HepG2 (cell line): ENCODE results near the gene OSER1. TPM values are rescaled to one million over a fixed set of nuclear protein-coding genes. Genes with fewer than 3 reads are reported as not detected.

ENCODE experiments used
- ATAC-seq: fragments of 200-7000 bp; cut with Tn5 transposase; 3 replicates; pipeline ENCODE4 v1.9.1; 2020; ENCODE audit warnings: mild to moderate bottlenecking, moderate library complexity
- BruUV-seq: library from RNA; stranded (reverse); fragments of 400-500 nt; replicated peaks from 2 replicates; lab custom pipeline; 2021; lab: Mats Ljungman, UMichigan
- CTCF ChIA-PET: fragments of 300-600 bp; formaldehyde crosslinking; extraction: SDS; loops from one replicate; lab custom pipeline; 2021; ENCODE audit warnings: low total read pairs, inconsistent platforms, low intra/inter-chr PET ratio; lab: Yijun Ruan, JAX
- POLR2A ChIA-PET: fragments of 350-600 bp; sonication (Branson Sonifier 250); formaldehyde crosslinking; loops from one replicate; lab custom pipeline; 2020; ENCODE audit warnings: antibody characterized with exemption, inconsistent platforms; lab: Yijun Ruan, JAX
- DNase-seq: peaks from one replicate; pipeline ENCODE4 v3.0.0-alpha.2; 2015; ENCODE audit warnings: low spot score
- FAIRE-seq: peaks from 3 replicates; lab custom pipeline; 2011; peaks lifted over from hg19 to GRCh38; lab: Jason Lieb, UNC
- H2AFZ ChIP-seq: one replicate; pipeline ENCODE4 v1.6.1; 2011; ENCODE audit warnings: low read length, inconsistent platforms
- H3K27ac ChIP-seq: fragments of 300-600 bp; 3 replicates; pipeline ENCODE4 v1.8.0; 2011; ENCODE audit warnings: mixed run types, mild to moderate bottlenecking, mixed read lengths, low read length, inconsistent platforms; ENCODE audit not compliant: insufficient read depth; ENCODE audit errors: extremely low read length
- H3K27me3 ChIP-seq, 2 experiments: fragments of 200-600 bp in 1 of 2; 2 replicates in 1 of 2; 3 replicates in 1 of 2; pipeline versions ENCODE4 v1.6.0 to v1.8.0; 2011; ENCODE audit warnings: low read length in 2 of 2, mild to moderate bottlenecking in 2 of 2, moderate library complexity in 2 of 2, inconsistent platforms in 1 of 2; ENCODE audit not compliant: insufficient read depth in 2 of 2, control insufficient read depth in 1 of 2
- H3K36me3 ChIP-seq, 2 experiments: fragments of 200-600 bp in 1 of 2; replicated peaks in 1 of 2; 2 replicates in 1 of 2; 3 replicates in 1 of 2; pipeline versions ENCODE4 v1.5.1 to v1.8.0; 2011; ENCODE audit warnings: low read length in 2 of 2, inconsistent platforms in 1 of 2; ENCODE audit not compliant: insufficient read depth in 2 of 2, control insufficient read depth in 1 of 2
- H3K4me1 ChIP-seq: 2 replicates; pipeline ENCODE4 v1.5.1; 2012; ENCODE audit warnings: low read length, inconsistent platforms; ENCODE audit not compliant: insufficient read depth
- H3K4me2 ChIP-seq: 2 replicates; pipeline ENCODE4 v1.6.0; 2011; ENCODE audit warnings: low read depth, low read length, inconsistent platforms
- H3K4me3 ChIP-seq, 3 experiments: fragments of 200-600 bp in 1 of 3; sonication (generic), shearing (Covaris generic) in 1 of 3; replicated peaks in 1 of 3; 2 replicates each; pipeline ENCODE4 v1.5.1; 2011 to 2016; ENCODE audit warnings: low read length in 3 of 3, inconsistent platforms in 2 of 3, low read depth in 2 of 3, mild to moderate bottlenecking in 2 of 3, control low read depth in 1 of 3, mixed read lengths in 1 of 3; ENCODE audit not compliant: insufficient read depth in 1 of 3
- H3K79me2 ChIP-seq: one replicate; pipeline ENCODE4 v1.6.1; 2011; ENCODE audit warnings: low read length, inconsistent platforms; ENCODE audit not compliant: insufficient read depth
- H3K9ac ChIP-seq: 2 replicates; pipeline ENCODE4 v1.6.0; 2011; ENCODE audit warnings: mild to moderate bottlenecking, low read depth, low read length, inconsistent platforms; ENCODE audit not compliant: insufficient read depth
- H3K9me3 ChIP-seq: 2 replicates; pipeline ENCODE4 v1.5.1; 2012; ENCODE audit warnings: mild to moderate bottlenecking, low read length
- H4K20me1 ChIP-seq: 2 replicates; pipeline ENCODE4 v1.6.0; 2011; ENCODE audit warnings: inconsistent platforms, mild to moderate bottlenecking, low read length, moderate library complexity; ENCODE audit not compliant: insufficient read depth
- CC2D1A ChIP-seq: sonication (generic); formaldehyde crosslinking; IDR thresholded peaks from 2 replicates; pipeline ENCODE4 v1.8.1; 2023; ENCODE audit warnings: mild to moderate bottlenecking, missing genetic modification reagents
- IKZF4 ChIP-seq: sonication (generic); formaldehyde crosslinking; IDR thresholded peaks from 2 replicates; pipeline ENCODE4 v1.5.1; 2020; ENCODE audit warnings: borderline replicate concordance, mild to moderate bottlenecking, low read depth, missing genetic modification reagents; ENCODE audit errors: not compliant biosample characterization
- NONO ChIP-seq, 2 experiments: fragments of 450-650 bp in 1 of 2; sonication (generic) in 1 of 2; formaldehyde crosslinking in 1 of 2; IDR thresholded peaks in 1 of 2; conservative IDR thresholded peaks in 1 of 2; 2 replicates each; pipeline versions ENCODE4 v1.6.1 to v1.8.0; 2017 to 2022; ENCODE audit warnings: mild to moderate bottlenecking in 1 of 2, missing genetic modification reagents in 1 of 2, moderate library complexity in 1 of 2
- RFXANK ChIP-seq: IDR thresholded peaks from 2 replicates; pipeline ENCODE4 v1.6.1; 2016
- SMAD3 ChIP-seq: sonication (generic); formaldehyde crosslinking; IDR thresholded peaks from 2 replicates; pipeline ENCODE4 v1.4.0; 2020; ENCODE audit warnings: missing genetic modification reagents
- ZMYM3 ChIP-seq: sonication (generic); formaldehyde crosslinking; IDR thresholded peaks from 2 replicates; pipeline ENCODE4 v1.5.1; 2020; ENCODE audit warnings: mild to moderate bottlenecking, missing genetic modification reagents
- ZNF547 ChIP-seq: sonication (generic); formaldehyde crosslinking; IDR thresholded peaks from 2 replicates; pipeline ENCODE4 v1.5.1; 2020; ENCODE audit warnings: mild to moderate bottlenecking, missing genetic modification reagents
- ZNF781 ChIP-seq: sonication (generic); formaldehyde crosslinking; IDR thresholded peaks from 2 replicates; pipeline ENCODE4 v1.5.1; 2020; ENCODE audit warnings: borderline replicate concordance, mild to moderate bottlenecking, missing genetic modification reagents; ENCODE audit errors: not compliant biosample characterization
- ZSCAN30 ChIP-seq: sonication (generic); formaldehyde crosslinking; IDR thresholded peaks from 2 replicates; pipeline ENCODE4 v1.5.0; 2020; ENCODE audit warnings: mild to moderate bottlenecking, missing genetic modification reagents
- WGBS: methylation state at CpG from one replicate; pipeline ENCODE4 v1.1.6; 2017; ENCODE audit warnings: low lambda C conversion rate; 5-methylcytosine and 5-hydroxymethylcytosine counted together
- in situ Hi-C: cut with HindIII; loops from 2 replicates; pipeline ENCODE4 v1.10.0; 2017; ENCODE audit warnings: low pct_unique_long_range_greater_than_20kb; ENCODE audit not compliant: extremely low pct_ligation_motif_present
- intact Hi-C: fragments of 100-400 bp; cut with micrococcal nuclease; formaldehyde crosslinking; loops from one replicate; pipeline ENCODE4 v1.10.0; 2022; ENCODE audit not compliant: unreplicated experiment
- polyA plus RNA-seq, 8 experiments: library from polyadenylated mRNA; depleted of rRNA in 3 of 8; stranded (reverse) in 7 of 8; unstranded in 1 of 8; fragments of >200 nt; fragmentation: Illumina TruSeq in 4 of 8; extraction: Trizol in 4 of 8; gene quantifications; 2 replicates each; pipeline versions ENCODE4 v1.2.1 to v1.2.3, GENCODE V29; 2011 to 2016; ENCODE audit warnings: low read depth in 4 of 8, missing spikeins in 1 of 8, mixed read lengths in 1 of 8; ENCODE audit not compliant: insufficient read depth in 1 of 8
- total RNA-seq, 5 experiments: library from RNA; depleted of rRNA; stranded (reverse); fragments of >200 nt; fragmentation: Illumina TruSeq; extraction: Trizol; gene quantifications; 2 replicates each; pipeline ENCODE4 v1.2.3, GENCODE V29; 2016; ENCODE audit warnings: low read depth in 1 of 5
- TF ChIP-seq, protein P1 (sequence below): sonication (generic); formaldehyde crosslinking; IDR thresholded peaks from 2 replicates; pipeline ENCODE4 v1.4.0; 2020; ENCODE audit warnings: mild to moderate bottlenecking, low read depth, missing genetic modification reagents
- TF ChIP-seq, protein P2 (sequence below): sonication (generic); formaldehyde crosslinking; IDR thresholded peaks from 2 replicates; pipeline ENCODE4 v1.5.1; 2020; ENCODE audit warnings: missing genetic modification reagents, mild to moderate bottlenecking, borderline replicate concordance
- TF ChIP-seq, protein P3 (sequence below), 2 experiments: fragments of 450-650 bp in 1 of 2; sonication (generic) in 1 of 2; formaldehyde crosslinking; IDR thresholded peaks; 2 replicates each; pipeline versions ENCODE4 v1.5.0 to v1.8.0; 2020 to 2022; ENCODE audit warnings: mild to moderate bottlenecking in 1 of 2, missing genetic modification reagents in 1 of 2
- TF ChIP-seq, protein P4 (sequence below): sonication (generic); formaldehyde crosslinking; IDR thresholded peaks from 2 replicates; pipeline ENCODE4 v1.5.0; 2020; ENCODE audit warnings: missing genetic modification reagents

The OSER1 gene
- total and polyA plus RNA-seq, 2 of the 13 experiments (the other 11 are each of a cell fraction or from before 2014, with no cell fraction given), result 71.2 to 71.5 TPM

DNA sequence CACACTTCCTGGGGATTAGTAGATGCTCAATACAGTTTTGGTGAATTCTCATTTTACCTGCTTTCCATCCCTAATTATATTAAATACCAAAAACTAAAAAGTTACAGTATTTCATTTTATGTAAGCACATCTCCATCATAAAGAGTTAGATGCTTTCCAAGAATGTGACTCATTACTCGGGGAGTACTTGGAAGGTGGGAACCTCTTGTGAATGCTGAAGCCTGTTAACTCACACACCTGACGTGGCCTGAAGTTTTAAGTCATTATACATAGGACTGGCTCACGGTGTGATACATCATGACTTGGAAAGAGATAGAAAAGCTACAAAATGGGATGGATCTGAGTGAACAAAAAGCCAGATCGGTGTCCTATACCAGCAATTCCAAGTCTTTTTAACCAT lies 2.2 kb upstream of the OSER1 start (continued):
- TF ChIP-seq IKZF4 (CRISPR knock-in tag), result no peak

DNA sequence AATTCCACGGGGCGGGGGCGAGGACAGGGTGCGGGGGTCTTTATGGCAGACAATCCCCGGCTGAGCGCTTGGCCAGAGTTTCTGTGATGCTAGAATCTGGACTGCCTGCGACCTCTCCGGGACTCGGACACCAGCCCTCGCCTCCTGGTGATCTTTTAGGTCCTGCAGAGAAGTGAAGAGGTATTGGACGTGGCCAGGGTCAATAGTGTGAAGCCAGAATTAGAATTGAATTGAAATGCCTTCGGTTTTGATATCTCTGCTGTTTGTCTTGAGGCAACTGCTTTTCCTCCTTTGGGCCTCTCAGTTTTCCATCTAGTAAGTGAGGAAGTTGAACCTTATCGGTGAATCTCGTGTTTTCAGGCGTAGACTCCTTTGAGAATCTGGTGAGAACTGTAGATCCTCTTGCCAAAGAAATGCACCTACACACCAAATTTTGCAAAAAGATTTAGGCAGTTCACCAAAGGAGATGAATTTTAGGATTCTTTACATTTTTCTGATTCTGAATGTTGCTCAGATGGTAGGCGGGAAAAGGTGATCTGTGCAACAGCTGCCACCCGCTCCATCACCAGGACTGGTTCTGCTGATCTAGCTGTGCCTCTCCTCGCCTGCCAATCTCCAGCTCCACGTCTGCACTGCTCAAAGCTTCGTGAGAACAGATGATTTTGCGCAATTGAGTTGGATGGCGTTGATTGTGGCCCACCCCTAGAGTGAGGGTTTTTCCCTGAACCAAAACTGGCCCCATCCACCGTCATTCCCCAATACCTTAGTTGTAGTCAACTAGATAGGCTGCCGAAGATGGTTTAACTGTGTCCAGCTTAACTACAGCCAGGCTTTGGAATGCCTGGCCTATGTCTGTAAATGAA lies 837 bp upstream of the OSER1 start:
- peak; percentile 41 for ATAC-seq
- H3K79me2 ChIP-seq, result peaks cover 50% of the 10 kb centered on the region
- TF ChIP-seq, protein P1, sequence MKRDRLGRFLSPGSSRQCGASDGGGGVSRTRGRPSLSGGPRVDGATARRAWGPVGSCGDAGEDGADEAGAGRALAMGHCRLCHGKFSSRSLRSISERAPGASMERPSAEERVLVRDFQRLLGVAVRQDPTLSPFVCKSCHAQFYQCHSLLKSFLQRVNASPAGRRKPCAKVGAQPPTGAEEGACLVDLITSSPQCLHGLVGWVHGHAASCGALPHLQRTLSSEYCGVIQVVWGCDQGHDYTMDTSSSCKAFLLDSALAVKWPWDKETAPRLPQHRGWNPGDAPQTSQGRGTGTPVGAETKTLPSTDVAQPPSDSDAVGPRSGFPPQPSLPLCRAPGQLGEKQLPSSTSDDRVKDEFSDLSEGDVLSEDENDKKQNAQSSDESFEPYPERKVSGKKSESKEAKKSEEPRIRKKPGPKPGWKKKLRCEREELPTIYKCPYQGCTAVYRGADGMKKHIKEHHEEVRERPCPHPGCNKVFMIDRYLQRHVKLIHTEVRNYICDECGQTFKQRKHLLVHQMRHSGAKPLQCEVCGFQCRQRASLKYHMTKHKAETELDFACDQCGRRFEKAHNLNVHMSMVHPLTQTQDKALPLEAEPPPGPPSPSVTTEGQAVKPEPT, result no peak
- TF ChIP-seq, protein P2, sequence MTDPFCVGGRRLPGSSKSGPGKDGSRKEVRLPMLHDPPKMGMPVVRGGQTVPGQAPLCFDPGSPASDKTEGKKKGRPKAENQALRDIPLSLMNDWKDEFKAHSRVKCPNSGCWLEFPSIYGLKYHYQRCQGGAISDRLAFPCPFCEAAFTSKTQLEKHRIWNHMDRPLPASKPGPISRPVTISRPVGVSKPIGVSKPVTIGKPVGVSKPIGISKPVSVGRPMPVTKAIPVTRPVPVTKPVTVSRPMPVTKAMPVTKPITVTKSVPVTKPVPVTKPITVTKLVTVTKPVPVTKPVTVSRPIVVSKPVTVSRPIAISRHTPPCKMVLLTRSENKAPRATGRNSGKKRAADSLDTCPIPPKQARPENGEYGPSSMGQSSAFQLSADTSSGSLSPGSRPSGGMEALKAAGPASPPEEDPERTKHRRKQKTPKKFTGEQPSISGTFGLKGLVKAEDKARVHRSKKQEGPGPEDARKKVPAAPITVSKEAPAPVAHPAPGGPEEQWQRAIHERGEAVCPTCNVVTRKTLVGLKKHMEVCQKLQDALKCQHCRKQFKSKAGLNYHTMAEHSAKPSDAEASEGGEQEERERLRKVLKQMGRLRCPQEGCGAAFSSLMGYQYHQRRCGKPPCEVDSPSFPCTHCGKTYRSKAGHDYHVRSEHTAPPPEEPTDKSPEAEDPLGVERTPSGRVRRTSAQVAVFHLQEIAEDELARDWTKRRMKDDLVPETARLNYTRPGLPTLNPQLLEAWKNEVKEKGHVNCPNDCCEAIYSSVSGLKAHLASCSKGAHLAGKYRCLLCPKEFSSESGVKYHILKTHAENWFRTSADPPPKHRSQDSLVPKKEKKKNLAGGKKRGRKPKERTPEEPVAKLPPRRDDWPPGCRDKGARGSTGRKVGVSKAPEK, result peak; percentile 84; the same call in 1 of the 2 replicates
- TF ChIP-seq ZSCAN30 (CRISPR knock-in tag) (no peak), RFXANK (no peak), CC2D1A (CRISPR knock-in tag) (no peak), NONO (IDR thresholded peaks at IDR 0.05) (no peak), NONO (CRISPR knock-in tag; conservative IDR thresholded peaks at IDR 0.05) (peak; percentile 5; the same call in 1 of the 2 replicates), SMAD3 (0 out of 2 replicates have a peak, but pooled peaks have one; percentile 13), ZNF547 (CRISPR knock-in tag) (0 out of 2 replicates have a peak, but pooled peaks have one; percentile 26), ZMYM3 (CRISPR knock-in tag) (peak; percentile 12; the same call in 1 of the 2 replicates), ZNF781 (peak; percentile 3)
- TF ChIP-seq, protein P3, sequence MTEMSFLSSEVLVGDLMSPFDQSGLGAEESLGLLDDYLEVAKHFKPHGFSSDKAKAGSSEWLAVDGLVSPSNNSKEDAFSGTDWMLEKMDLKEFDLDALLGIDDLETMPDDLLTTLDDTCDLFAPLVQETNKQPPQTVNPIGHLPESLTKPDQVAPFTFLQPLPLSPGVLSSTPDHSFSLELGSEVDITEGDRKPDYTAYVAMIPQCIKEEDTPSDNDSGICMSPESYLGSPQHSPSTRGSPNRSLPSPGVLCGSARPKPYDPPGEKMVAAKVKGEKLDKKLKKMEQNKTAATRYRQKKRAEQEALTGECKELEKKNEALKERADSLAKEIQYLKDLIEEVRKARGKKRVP (CRISPR knock-in tag; IDR thresholded peaks at IDR 0.05), result 0 out of 4 replicates have a peak, but pooled peaks of 1 of the 2 experiments have one; percentile 57
- TF ChIP-seq, protein P4, sequence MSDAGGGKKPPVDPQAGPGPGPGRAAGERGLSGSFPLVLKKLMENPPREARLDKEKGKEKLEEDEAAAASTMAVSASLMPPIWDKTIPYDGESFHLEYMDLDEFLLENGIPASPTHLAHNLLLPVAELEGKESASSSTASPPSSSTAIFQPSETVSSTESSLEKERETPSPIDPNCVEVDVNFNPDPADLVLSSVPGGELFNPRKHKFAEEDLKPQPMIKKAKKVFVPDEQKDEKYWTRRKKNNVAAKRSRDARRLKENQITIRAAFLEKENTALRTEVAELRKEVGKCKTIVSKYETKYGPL, result no peak

More for the DNA sequence above, 837 bp upstream of the OSER1 start:
- H3K36me3 ChIP-seq, result no peaks in the 10 kb centered on the region
- H3K27ac ChIP-seq, result peak overlapping the region; percentile 87
- H3K4me2 ChIP-seq, result peak overlapping the region; percentile 85
- no peaks in the 10 kb centered on the region; a peak in 1 of 5 replicates for H3K27me3 ChIP-seq
- TSS peak; percentile 93 for BruUV-seq
- H3K4me1 ChIP-seq, result peaks cover 51% of the 10 kb centered on the region
- intact Hi-C loops, result loop anchor here (1.0 to 10.0 kb wide), 3 partner anchors 144 to 673 kb away; partner anchors contain the start of genes HNF4A and YWHAB
- FAIRE-seq (peak; percentile 18), DNase-seq (no peak)
- H3K9me3 ChIP-seq, result no peaks in the 10 kb centered on the region
- peak overlapping the region; percentile 81 to 96 (median 82) for H3K4me3 ChIP-seq
- under 1% methylated on average over 24 of the region's 24 CpGs for WGBS
- H3K9ac ChIP-seq, result peak overlapping the region; percentile 75
- in situ Hi-C loops, result no loop called here
- H4K20me1 ChIP-seq, result peaks cover 40% of the 10 kb centered on the region
- peak overlapping the region; percentile 2 for H2AFZ ChIP-seq
- CTCF ChIA-PET, result no interaction called here
- POLR2A ChIA-PET, result interaction anchor here (0.8 to 1.4 kb wide), 10 partner anchors 13 to 310 kb away, joined by 3 to 6 read pairs (median 4); partner anchors contain the start of genes FITM2 and TTPAL
